Choroid plexus epithelial cell (primary cell): ENCODE data around the gene CDC45.
"Not testable (repeated sequence)": the region's sequence is repeated elsewhere in the genome, so short reads cannot be mapped to it uniquely, and the experiment has no call there.

ENCODE experiments used
- DNase-seq: peaks from one replicate; pipeline ENCODE4 v3.0.0-alpha.2; 2010; ENCODE audit warnings: low read depth
- H3K4me3 ChIP-seq: 2 replicates; pipeline ENCODE4 v1.5.1; 2011; ENCODE audit warnings: low read depth, mild to moderate bottlenecking, control low read depth, low read length, moderate library complexity
- TF ChIP-seq, protein P1 (sequence below): conservative IDR thresholded peaks from 2 replicates; pipeline ENCODE4 v1.5.1; 2011; ENCODE audit warnings: low read depth, mild to moderate bottlenecking, control low read depth, inconsistent platforms, low read length, moderate library complexity

The CDC45 gene

DNA sequence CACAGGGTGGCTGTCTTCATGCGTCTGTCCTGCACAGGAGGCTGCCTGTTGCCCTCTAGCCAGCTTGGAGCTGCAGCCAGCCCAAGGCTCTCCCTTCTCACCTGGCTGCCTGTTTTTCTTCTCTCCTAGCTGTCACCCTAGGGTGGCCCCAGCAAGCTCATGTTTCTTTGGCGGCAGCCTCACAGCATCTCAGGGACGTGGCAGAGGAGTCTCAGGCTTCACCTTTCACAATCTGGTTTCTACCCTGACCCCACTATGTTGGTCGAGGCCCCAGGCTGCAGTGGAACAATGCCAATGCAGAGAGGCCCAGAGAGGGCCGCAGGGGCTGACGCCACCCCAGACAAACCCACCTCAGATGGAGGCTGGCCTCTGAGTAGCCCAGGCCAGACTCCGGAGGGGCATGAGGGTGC is 47.0 kb downstream of the CDC45 start:
- TF ChIP-seq, protein P1, sequence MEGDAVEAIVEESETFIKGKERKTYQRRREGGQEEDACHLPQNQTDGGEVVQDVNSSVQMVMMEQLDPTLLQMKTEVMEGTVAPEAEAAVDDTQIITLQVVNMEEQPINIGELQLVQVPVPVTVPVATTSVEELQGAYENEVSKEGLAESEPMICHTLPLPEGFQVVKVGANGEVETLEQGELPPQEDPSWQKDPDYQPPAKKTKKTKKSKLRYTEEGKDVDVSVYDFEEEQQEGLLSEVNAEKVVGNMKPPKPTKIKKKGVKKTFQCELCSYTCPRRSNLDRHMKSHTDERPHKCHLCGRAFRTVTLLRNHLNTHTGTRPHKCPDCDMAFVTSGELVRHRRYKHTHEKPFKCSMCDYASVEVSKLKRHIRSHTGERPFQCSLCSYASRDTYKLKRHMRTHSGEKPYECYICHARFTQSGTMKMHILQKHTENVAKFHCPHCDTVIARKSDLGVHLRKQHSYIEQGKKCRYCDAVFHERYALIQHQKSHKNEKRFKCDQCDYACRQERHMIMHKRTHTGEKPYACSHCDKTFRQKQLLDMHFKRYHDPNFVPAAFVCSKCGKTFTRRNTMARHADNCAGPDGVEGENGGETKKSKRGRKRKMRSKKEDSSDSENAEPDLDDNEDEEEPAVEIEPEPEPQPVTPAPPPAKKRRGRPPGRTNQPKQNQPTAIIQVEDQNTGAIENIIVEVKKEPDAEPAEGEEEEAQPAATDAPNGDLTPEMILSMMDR, result no peak
- no peak overlapping the region for H3K4me3 ChIP-seq
- no peak for DNase-seq

DNA sequence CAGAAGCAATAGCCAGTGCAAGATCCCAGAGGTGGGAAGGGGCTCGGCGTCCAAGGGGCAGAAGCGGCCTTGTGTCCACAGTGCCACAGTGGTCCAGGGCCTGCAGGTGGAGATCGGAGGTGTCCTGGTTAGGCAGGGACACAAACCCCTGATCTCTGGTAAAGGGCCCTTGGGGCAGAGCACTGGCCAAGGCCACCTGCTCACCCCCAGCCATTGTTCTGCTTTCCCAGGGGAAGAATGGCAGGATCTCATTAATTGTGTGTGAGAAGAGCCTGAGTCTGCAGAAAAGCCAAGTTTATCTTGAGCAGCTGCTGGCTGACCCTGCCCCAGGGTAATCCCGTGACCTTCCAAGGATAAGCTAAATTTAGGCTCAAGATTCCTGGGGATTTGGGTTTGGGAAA is 47.6 kb downstream of the CDC45 start:
- TF ChIP-seq, protein P1, result no peak

DNA sequence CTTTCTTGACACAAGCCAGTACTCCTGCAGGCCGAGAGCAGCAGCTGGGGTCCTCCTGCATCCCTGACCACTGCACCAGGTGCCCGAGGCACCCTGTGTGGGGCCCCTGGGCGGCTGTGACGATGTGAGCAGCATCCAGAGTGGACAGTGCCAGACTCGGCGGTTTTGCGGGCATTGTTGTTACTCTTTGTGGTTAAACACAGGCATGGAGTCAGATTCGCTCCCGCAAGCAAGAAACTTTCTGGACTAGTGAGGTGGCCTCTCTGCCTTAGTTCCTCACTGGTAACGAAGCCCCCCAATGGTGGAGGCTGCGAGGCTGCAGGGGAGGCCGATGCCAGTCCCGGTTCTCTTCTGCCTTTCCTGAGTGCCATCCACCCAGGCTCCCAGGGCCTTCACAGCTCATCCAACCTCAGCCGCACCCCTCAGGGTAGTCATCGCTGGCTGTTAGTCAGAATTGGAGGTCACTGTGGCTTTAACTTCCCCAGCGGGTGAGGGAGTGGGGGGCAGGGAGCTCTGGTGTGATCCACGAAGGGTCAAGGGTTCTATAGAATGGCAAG is 48.2 kb downstream of the CDC45 start:
- DNase-seq, result peak; percentile 51
- TF ChIP-seq, protein P1, result no peak
- no peak overlapping the region for H3K4me3 ChIP-seq

More for the DNA sequence above, 47.6 kb downstream of the CDC45 start:
- DNase-seq, result no peak
- no peak overlapping the region for H3K4me3 ChIP-seq

DNA sequence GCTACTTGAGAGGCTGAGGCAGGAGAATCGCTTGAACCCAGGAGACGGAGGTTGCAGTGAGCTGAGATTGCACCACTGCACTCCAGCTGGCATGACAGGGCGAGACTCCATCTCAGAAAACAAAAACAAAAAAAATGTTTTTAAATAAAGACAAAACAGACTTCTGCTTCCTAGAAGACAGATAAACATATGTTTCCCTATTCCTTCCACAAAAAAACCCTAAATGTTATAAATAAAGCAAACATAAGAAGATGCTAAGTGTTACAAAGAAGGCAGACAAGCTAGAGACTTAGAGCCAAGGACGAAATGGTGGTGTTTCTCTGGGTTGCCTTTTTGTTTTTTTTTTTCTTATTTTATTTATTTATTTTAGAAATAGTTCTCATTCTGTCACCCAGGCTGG is 50.1 kb downstream of the CDC45 start:
- no peak overlapping the region for H3K4me3 ChIP-seq
- DNase-seq, result no peak
- TF ChIP-seq, protein P1, result no peak

DNA sequence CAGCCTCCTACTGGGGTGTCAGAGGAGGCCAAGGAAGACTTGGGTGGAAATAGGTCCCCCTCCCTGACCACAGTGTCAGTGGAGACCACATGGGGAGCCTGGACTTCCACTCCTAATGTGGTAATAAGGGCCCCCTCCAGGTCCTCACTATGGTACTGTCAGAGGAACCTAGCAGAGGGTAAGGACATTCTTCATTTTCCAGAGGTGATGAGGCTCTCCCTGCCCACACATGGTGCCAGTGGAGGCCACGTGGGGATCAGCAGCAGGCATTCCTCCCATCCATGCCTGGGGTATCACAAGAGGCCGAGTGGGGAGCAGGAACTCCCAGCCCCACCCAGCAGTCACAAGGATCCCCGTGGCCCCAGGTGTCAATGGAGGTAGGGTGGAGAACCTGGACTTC is 51.0 kb downstream of the CDC45 start:
- no peak overlapping the region for H3K4me3 ChIP-seq
- DNase-seq, result no peak
- TF ChIP-seq, protein P1, result no peak

DNA sequence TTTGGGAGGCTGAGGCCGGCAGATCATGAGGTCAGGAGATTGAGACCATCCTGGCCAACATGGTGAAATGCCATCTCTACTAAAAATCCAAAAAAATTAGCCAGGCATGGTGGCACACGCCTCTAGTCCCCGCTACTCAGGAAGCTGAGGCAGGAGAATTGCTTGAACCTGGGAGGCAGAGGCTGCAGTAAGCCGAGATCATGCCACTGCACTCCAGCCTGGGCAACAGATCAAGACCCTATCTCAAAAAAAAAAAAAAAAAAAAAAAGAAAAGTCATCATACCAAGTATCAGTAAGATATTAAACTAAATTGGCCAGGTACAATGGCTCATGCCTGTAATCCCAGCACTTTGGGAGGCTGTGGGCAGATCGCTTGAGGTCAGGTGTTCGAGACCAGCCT is 51.6 kb downstream of the CDC45 start:
- H3K4me3 ChIP-seq, DNase-seq: not testable (repeated sequence)

DNA sequence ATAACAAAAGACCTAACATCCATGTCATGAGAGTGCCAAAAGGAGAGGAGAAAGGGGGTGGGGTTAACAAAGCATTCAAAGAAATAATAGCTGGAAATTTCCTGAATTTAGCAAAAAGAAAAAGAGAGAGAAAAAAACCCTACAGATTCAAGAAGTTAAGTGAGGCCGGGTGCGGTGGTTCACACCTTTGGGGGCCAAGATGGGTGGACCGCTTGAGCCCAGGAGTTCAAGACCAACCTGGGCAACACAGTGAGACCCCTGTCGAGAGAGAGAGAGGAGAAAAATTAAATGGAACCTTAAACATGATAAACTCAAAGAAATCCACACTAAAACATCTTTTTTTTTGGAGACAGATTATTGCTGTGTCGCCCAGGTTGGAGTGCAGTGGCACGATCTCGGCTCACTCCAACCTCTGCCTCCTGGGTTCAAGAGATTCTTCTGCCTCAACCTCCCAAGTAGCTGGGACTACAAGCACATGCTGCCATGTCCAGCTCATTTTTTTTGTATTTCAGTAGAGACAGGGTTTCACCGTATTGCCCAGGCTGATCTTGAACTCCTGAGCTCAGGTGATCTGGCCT is 53.4 kb downstream of the CDC45 start:
- TF ChIP-seq, protein P1, result no peak
- DNase-seq, result no peak
- H3K4me3 ChIP-seq, result no peak overlapping the region

DNA sequence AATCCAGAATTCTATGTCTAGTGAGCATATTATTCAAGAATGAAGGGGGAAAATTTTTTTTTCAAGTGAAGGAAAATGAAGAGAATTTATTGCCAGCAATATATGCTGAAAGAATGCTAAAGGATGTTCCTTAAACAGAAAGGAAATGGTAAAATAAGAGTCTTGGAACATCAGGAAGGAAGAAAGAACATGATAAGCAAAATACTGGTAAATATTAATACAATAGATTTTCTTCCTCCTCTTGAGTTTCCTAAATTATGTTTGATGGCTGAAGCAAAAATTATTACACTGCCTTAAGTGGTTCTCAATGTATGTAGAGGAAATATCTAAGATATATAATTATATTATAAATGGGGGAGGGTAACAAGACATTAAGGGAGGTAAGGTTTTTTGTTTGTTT is 54.1 kb downstream of the CDC45 start:
- no peak for DNase-seq

More for the DNA sequence above, 54.1 kb downstream of the CDC45 start:
- H3K4me3 ChIP-seq, result no peak overlapping the region
- TF ChIP-seq, protein P1, result no peak
